ENCODE data around the gene SLC9A4.

Gene SLC9A4

DNA sequence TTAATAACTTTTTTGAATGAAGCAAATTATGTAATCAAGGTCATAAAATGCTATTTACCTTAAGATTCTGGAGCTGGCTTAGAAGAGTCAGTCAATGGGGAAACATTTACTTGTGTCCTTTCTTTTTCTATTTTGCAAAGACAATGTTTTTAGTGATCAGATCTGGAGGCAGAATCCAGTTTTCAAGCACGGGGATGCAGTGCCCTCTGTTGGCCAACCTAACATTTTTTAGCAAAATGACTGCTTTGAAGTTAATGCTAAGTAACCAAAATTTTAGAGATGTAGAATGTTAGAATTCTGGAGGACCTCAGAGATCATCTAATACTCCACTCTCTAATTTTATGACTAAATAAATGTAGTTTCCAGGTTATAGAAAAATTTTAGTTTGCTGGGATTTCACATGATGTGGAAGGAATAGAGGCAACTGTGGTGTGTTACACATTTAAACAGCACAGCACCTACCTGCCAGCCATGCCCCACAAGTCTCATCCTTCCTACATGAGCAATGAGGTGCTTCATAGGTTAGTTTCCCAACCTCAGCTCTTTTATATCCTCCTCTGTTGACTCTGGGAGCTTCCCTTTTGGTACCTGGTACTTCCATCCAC lies 23.6 kb upstream of the SLC9A4 start:
- Histone ChIP-seq H3K9me2 (replicated peaks; ENCODE audit: control insufficient read depth, low read length) (no peaks in the 10 kb centered on the region), H3F3A (ENCODE audit: control insufficient read depth, insufficient read depth) (no peaks in the 10 kb centered on the region), H3K27ac (ENCODE audit: low read depth, low read length) (no peak overlapping the region), H3K9me3 (ENCODE audit: control insufficient read depth, insufficient read depth, low read length) (no peaks in the 10 kb centered on the region), H3K27me3 (ENCODE audit: control insufficient read depth, low read length) (no peaks in the 10 kb centered on the region), H3K4me2 (ENCODE audit: low read length) (no peak overlapping the region), H3K79me2 (ENCODE audit: control insufficient read depth, low read length) (no peaks in the 10 kb centered on the region), H3K36me3 (ENCODE audit: control insufficient read depth, low read length) (no peaks in the 10 kb centered on the region), H3K4me3 (ENCODE audit: low read length) (no peak overlapping the region), H4K20me1 (ENCODE audit: control insufficient read depth, insufficient read depth, low read depth, low read length) (no peaks in the 10 kb centered on the region), H3K4me1 (ENCODE audit: control insufficient read depth, low read length) (no peaks in the 10 kb centered on the region)
- TF ChIP-seq EZH2phosphoT487 (IDR thresholded peaks at IDR 0.05; ENCODE audit: borderline replicate concordance, low read length), result no peak
- TF ChIP-seq, protein P1, sequence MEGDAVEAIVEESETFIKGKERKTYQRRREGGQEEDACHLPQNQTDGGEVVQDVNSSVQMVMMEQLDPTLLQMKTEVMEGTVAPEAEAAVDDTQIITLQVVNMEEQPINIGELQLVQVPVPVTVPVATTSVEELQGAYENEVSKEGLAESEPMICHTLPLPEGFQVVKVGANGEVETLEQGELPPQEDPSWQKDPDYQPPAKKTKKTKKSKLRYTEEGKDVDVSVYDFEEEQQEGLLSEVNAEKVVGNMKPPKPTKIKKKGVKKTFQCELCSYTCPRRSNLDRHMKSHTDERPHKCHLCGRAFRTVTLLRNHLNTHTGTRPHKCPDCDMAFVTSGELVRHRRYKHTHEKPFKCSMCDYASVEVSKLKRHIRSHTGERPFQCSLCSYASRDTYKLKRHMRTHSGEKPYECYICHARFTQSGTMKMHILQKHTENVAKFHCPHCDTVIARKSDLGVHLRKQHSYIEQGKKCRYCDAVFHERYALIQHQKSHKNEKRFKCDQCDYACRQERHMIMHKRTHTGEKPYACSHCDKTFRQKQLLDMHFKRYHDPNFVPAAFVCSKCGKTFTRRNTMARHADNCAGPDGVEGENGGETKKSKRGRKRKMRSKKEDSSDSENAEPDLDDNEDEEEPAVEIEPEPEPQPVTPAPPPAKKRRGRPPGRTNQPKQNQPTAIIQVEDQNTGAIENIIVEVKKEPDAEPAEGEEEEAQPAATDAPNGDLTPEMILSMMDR (IDR thresholded peaks at IDR 0.05; ENCODE audit: low read depth, low read length, poor library complexity, severe bottlenecking), result peak; percentile 71

DNA sequence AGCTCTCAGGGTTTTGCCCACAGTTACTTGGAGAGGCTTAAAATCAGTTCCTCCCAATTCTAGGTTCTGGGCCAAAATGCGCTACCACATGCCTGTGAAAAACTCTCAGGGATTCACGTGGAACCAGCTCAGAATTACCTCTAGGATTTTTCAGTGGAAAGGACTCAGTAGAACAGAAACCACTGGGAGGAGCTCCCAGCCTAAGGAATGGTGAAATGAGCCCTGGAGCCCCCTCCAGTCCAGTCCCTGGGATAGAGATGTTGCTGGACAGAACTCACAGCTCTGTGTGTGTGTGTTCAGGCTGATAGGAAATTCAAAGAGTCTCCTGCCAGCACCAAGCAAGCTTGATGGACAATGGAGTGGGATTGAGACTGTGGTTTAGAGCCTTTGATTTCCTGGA lies 21.1 kb upstream of the SLC9A4 start:
- H4K20me1 ChIP-seq (ENCODE audit: control insufficient read depth, insufficient read depth, low read depth, low read length), result no peaks in the 10 kb centered on the region
- H3K9me3 ChIP-seq (ENCODE audit: control insufficient read depth, insufficient read depth, low read length), result peaks cover 6% of the 10 kb centered on the region; the same call in 1 of the 2 replicates
- no peak overlapping the region for H3K4me2 ChIP-seq (ENCODE audit: low read length)
- no peaks in the 10 kb centered on the region for H3K36me3 ChIP-seq (ENCODE audit: control insufficient read depth, low read length)
- no peaks in the 10 kb centered on the region for H3K9me2 ChIP-seq (replicated peaks; ENCODE audit: control insufficient read depth, low read length)
- H3K27ac ChIP-seq (ENCODE audit: low read depth, low read length), result no peak overlapping the region
- H3K4me1 ChIP-seq (ENCODE audit: control insufficient read depth, low read length), result no peaks in the 10 kb centered on the region
- no peaks in the 10 kb centered on the region for H3K79me2 ChIP-seq (ENCODE audit: control insufficient read depth, low read length)
- no peak overlapping the region for H3K4me3 ChIP-seq (ENCODE audit: low read length)
- no peak for TF ChIP-seq EZH2phosphoT487 (IDR thresholded peaks at IDR 0.05; ENCODE audit: borderline replicate concordance, low read length)
- TF ChIP-seq, protein P1 (IDR thresholded peaks at IDR 0.05; ENCODE audit: low read depth, low read length, poor library complexity, severe bottlenecking), result no peak
- H3K27me3 ChIP-seq (ENCODE audit: control insufficient read depth, low read length), result no peaks in the 10 kb centered on the region
- H3F3A ChIP-seq (ENCODE audit: control insufficient read depth, insufficient read depth), result no peaks in the 10 kb centered on the region

DNA sequence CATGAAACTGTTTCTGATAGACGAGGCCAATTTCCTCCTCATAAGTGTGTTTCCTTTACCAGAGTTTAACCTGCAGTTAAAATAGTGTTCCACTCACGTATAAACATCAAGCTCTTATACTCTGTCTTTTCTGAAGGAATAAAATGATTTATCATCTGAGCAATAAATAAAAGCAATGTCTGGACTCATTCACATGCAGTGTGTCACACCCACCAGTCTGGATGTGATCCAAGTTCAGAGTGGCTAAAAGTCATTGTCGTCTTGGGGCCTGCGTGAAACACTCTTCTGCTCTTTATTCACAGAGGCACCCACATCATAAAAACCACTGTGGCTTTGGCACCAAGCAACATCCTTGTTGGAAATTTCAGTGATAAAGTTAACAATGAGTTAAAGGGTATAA lies 19.5 kb upstream of the SLC9A4 start:
- Histone ChIP-seq H3K27me3 (ENCODE audit: control insufficient read depth, low read length) (no peaks in the 10 kb centered on the region), H3K9me2 (replicated peaks; ENCODE audit: control insufficient read depth, low read length) (no peaks in the 10 kb centered on the region), H3K4me1 (ENCODE audit: control insufficient read depth, low read length) (no peaks in the 10 kb centered on the region), H4K20me1 (ENCODE audit: control insufficient read depth, insufficient read depth, low read depth, low read length) (no peaks in the 10 kb centered on the region), H3K27ac (ENCODE audit: low read depth, low read length) (no peak overlapping the region), H3K79me2 (ENCODE audit: control insufficient read depth, low read length) (no peaks in the 10 kb centered on the region), H3K9me3 (ENCODE audit: control insufficient read depth, insufficient read depth, low read length) (peaks cover 6% of the 10 kb centered on the region; the same call in 1 of the 2 replicates), H3K4me2 (ENCODE audit: low read length) (no peak overlapping the region), H3F3A (ENCODE audit: control insufficient read depth, insufficient read depth) (no peaks in the 10 kb centered on the region), H3K36me3 (ENCODE audit: control insufficient read depth, low read length) (no peaks in the 10 kb centered on the region), H3K4me3 (ENCODE audit: low read length) (no peak overlapping the region)
- TF ChIP-seq, protein P1 (IDR thresholded peaks at IDR 0.05; ENCODE audit: low read depth, low read length, poor library complexity, severe bottlenecking), result no peak
- no peak for TF ChIP-seq EZH2phosphoT487 (IDR thresholded peaks at IDR 0.05; ENCODE audit: borderline replicate concordance, low read length)
